GM12874 (cell line): ENCODE results near the gene CUEDC2.

Source experiments
- CTCF ChIP-seq: IDR thresholded peaks from 2 replicates; pipeline ENCODE4 v1.5.1; 2011; ENCODE audit warnings: low read depth, mild to moderate bottlenecking, control low read depth, low read length, moderate library complexity; ENCODE audit not compliant: insufficient read depth

Gene CUEDC2

DNA sequence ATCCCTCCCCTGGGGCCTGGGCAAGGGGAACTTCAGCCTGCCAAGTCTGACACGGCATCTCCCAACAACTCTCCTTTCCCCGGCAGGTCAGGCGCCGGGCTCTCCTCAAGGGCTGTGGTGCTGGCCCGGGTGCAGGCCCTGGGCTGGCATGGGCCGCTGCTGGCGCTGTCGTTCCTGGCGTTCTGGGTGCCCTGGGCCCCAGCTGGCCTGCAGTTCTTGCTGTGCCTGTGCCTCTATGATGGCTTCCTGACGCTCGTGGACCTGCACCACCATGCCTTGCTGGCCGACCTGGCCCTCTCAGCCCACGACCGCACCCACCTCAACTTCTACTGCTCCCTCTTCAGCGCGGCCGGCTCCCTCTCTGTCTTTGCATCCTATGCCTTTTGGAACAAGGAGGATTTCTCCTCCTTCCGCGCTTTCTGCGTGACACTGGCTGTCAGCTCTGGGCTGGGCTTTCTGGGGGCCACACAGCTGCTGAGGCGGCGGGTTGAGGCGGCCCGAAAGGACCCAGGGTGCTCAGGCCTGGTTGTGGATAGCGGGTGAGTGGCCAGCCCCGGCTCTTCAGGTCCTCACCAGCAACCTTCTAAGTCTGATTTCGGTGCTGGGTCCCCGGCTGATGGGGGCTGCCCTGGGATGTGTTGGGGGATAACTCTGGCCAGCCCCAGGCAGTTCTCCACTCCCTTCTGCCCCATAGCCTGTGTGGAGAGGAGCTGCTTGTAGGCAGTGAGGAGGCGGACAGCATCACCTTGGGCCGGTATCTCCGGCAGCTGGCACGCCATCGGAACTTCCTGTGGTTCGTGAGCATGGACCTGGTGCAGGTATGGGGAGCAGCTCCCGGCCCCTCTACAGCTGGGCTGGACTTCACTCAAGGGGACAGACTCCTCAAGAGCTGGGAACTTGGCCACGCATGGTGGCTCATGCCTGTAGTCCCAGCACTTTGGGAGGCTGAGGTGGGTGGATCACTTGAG, 38.5 kb upstream of the CUEDC2 start:
- no peak for TF ChIP-seq CTCF

DNA sequence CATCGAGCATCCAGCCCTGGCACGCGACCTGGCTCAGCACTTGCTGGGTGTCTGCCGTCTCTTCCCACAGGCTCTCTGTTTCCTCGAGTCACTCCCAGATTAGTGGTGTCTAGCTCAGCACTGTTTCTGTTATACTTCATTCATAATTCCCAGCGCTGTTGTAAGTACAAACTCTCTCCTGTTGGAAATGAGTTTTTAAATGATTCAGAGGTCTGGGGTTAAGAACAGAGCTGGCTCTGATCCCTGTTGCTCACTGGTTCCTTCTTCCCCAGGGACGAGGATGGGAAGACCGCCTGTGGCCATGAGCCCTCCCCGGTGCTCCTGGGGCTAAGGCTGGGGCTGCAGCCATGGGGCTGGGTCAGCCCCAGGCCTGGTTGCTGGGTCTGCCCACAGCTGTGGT, 36.3 kb upstream of the CUEDC2 start:
- TF ChIP-seq CTCF = no peak

GRCh38 chr10:102467971-102468438, 35.6 kb upstream of the CUEDC2 start:
- no peak for TF ChIP-seq CTCF

DNA sequence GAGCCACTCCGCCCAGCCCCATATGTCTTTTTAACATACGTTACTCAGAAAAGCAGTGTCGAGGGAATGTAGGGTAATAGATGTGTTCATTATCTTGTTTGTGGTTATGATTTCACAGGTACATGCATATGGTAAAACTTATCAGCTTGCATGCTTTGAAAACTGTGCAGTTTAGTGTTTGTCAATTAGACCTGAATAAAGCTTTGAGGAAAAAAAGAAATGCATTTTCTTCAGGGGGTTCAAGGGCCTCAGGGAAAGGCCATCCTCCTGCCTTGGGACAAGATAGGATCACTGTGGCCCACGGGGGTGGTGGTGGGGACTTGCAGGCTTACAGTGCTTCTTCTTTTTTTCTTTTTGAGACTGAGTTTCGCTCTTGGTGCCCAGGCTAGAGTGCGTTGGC, 34.9 kb upstream of the CUEDC2 start:
- TF ChIP-seq CTCF = no peak

GRCh38 chr10:102465466-102465865, 33.1 kb upstream of the CUEDC2 start:
- no peak for TF ChIP-seq CTCF

GRCh38 chr10:102463983-102464382, 31.6 kb upstream of the CUEDC2 start:
- TF ChIP-seq CTCF = no peak

- TF ChIP-seq CTCF = no peak
Observed at GRCh38 chr10:102462512-102463054, 30.2 kb upstream of the CUEDC2 start.
